NCI-H2081 (cell line): ENCODE data around the gene ERVFRD-1.
A peak's percentile ranks its signal among the peaks of the same experiment; 100 is the strongest.
"Not testable (repeated sequence)": the region's sequence is repeated elsewhere in the genome, so short reads cannot be mapped to it uniquely, and the experiment has no call there.

Experiments
- DNase-seq, 2 experiments: peaks; one replicate each; lab custom pipeline; 2025; lab: John Stamatoyannopoulos, UW

ERVFRD-1 gene

GRCh38 chr6:11128608-11129007, 17.1 kb upstream of the ERVFRD-1 start:
- no peak for DNase-seq

GRCh38 chr6:11126876-11127275, 15.4 kb upstream of the ERVFRD-1 start:
- DNase-seq, result no peak

GRCh38 chr6:11123978-11124377, 12.5 kb upstream of the ERVFRD-1 start:
- no peak for DNase-seq

- no peak for DNase-seq
Measured at GRCh38 chr6:11122380-11122779, 10.9 kb upstream of the ERVFRD-1 start.

- DNase-seq, result no peak
Measured at GRCh38 chr6:11121851-11122250, 10.3 kb upstream of the ERVFRD-1 start.

GRCh38 chr6:11120271-11121005, 8.9 kb upstream of the ERVFRD-1 start:
- DNase-seq, result peak; percentile 13 to 63

GRCh38 chr6:11115808-11116536, 4.4 kb upstream of the ERVFRD-1 start:
- not testable (repeated sequence) for DNase-seq

- DNase-seq, result no peak
Measured at GRCh38 chr6:11113038-11113437, 1.5 kb upstream of the ERVFRD-1 start.

GRCh38 chr6:11111769-11112437, 378 bp upstream of the ERVFRD-1 start:
- DNase-seq, result no peak

GRCh38 chr6:11108726-11109125, 2.8 kb downstream of the ERVFRD-1 start:
- DNase-seq, result no peak

GRCh38 chr6:11103065-11103464, 8.5 kb downstream of the ERVFRD-1 start:
- no peak for DNase-seq

- no peak for DNase-seq
Measured at GRCh38 chr6:11101417-11101816, 10.1 kb downstream of the ERVFRD-1 start.

GRCh38 chr6:11098004-11098403, 13.5 kb downstream of the ERVFRD-1 start:
- DNase-seq, result no peak

GRCh38 chr6:11097476-11097875, 14.0 kb downstream of the ERVFRD-1 start:
- no peak for DNase-seq

GRCh38 chr6:11096109-11096508, 15.4 kb downstream of the ERVFRD-1 start:
- peak; percentile 14 to 37 for DNase-seq

GRCh38 chr6:11094941-11095340, 16.6 kb downstream of the ERVFRD-1 start:
- DNase-seq, result no peak

GRCh38 chr6:11094411-11094851, 17.1 kb downstream of the ERVFRD-1 start:
- peak; percentile 31 to 56 for DNase-seq

GRCh38 chr6:11093626-11094410, 17.7 kb downstream of the ERVFRD-1 start, which contains the start of gene SMIM13:
Gene SMIM13 (plus strand): TSS chr6:11093834. CDS start chr6:11094314, 480 bp downstream.
- peak; percentile 96 to 98 for DNase-seq

- DNase-seq, result no peak
Measured at GRCh38 chr6:11093376-11093625, 18.2 kb downstream of the ERVFRD-1 start.

- peak; percentile 13 to 71 for DNase-seq
Measured at GRCh38 chr6:11092668-11093375, 18.7 kb downstream of the ERVFRD-1 start.

- DNase-seq, result not testable (repeated sequence)
Measured at GRCh38 chr6:11091141-11091540, 20.4 kb downstream of the ERVFRD-1 start.
